Endothelial cell of umbilical vein (primary cell): Measurements from ENCODE around the gene ATP13A5.

Experiments used
- EZH2 ChIP-seq: IDR thresholded peaks from 2 replicates; pipeline ENCODE4 v1.6.1; 2012; ENCODE audit warnings: borderline replicate concordance, low read depth, mild to moderate bottlenecking, moderate library complexity, low read length, inconsistent platforms; ENCODE audit not compliant: severe bottlenecking
- JUN ChIP-seq: IDR thresholded peaks from 2 replicates; pipeline ENCODE4 v1.6.1; 2011; ENCODE audit warnings: borderline replicate concordance, low read depth; ENCODE audit not compliant: insufficient read length, insufficient read depth
- MYC ChIP-seq: IDR thresholded peaks from one replicate; pipeline ENCODE4 v1.6.1; 2011; ENCODE audit warnings: mild to moderate bottlenecking, low read depth, low read length
- POLR2A ChIP-seq: IDR thresholded peaks from 2 replicates; pipeline ENCODE4 v1.6.1; 2012; ENCODE audit warnings: low read depth, mild to moderate bottlenecking, control low read depth, low read length
- POLR2AphosphoS5 ChIP-seq: IDR thresholded peaks from 2 replicates; pipeline ENCODE4 v1.6.1; 2012; ENCODE audit warnings: low read depth, mild to moderate bottlenecking, control low read depth, low read length, moderate library complexity; ENCODE audit not compliant: insufficient read depth
- TF ChIP-seq, protein P1 (sequence below), 2 donors: IDR thresholded peaks; 1 replicate in 1 of 2; 2 replicates in 1 of 2; pipeline ENCODE4 v1.5.1; 2011; ENCODE audit warnings: low read length in 2 of 2, mild to moderate bottlenecking in 2 of 2, moderate library complexity in 2 of 2, control low read depth in 1 of 2, inconsistent platforms in 1 of 2, low read depth in 1 of 2; ENCODE audit not compliant: insufficient read depth in 1 of 2; ENCODE audit errors: extremely low read depth in 1 of 2
- TF ChIP-seq, protein P2 (sequence below): IDR thresholded peaks from 2 replicates; pipeline ENCODE4 v1.6.1; 2011; ENCODE audit not compliant: insufficient read depth, insufficient read length

DNA sequence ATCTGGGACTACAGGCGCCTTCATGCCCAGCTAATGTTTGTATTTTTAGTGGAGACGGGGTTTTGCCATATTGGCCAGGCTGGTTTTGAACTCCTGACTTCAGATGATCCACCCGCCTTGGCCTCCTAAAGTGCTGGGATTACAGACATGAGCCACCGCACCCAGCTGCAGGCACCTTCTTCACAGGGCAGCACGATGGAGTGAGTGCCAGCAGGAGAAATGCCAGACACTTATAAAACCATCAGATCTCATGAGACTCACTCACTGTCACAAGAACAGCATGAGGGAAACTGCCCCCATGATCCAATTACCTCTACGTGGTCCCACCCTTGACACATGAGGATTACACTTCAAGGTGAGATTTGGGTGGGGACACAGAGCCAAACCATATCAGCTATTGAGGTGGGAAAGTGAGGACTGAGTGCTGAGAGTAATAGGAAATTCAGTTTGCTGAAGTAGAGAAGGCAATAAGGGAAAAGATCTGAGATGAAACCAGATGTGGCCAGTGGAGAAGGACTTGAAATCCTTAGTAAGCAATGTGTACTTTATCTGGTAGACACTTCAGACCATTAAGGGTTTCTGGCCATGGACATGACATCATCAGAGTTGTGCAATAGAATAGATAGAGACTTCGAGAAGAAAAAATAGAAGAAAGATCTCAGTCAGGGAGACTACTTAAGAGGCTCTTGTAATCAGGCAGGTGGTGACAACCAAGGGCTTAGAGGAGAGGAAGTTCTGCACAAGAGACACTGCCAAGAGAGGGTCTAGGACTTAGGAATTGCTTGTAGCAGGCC is 18.1 kb upstream of the ATP13A5 start:
- TF ChIP-seq, protein P1, sequence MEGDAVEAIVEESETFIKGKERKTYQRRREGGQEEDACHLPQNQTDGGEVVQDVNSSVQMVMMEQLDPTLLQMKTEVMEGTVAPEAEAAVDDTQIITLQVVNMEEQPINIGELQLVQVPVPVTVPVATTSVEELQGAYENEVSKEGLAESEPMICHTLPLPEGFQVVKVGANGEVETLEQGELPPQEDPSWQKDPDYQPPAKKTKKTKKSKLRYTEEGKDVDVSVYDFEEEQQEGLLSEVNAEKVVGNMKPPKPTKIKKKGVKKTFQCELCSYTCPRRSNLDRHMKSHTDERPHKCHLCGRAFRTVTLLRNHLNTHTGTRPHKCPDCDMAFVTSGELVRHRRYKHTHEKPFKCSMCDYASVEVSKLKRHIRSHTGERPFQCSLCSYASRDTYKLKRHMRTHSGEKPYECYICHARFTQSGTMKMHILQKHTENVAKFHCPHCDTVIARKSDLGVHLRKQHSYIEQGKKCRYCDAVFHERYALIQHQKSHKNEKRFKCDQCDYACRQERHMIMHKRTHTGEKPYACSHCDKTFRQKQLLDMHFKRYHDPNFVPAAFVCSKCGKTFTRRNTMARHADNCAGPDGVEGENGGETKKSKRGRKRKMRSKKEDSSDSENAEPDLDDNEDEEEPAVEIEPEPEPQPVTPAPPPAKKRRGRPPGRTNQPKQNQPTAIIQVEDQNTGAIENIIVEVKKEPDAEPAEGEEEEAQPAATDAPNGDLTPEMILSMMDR (IDR thresholded peaks at IDR 0.05; ENCODE audit: extremely low read depth in 1 of 2, insufficient read depth in 1 of 2, low read depth in 1 of 2, low read length in 2 of 2), result no peak
- TF ChIP-seq, protein P2, sequence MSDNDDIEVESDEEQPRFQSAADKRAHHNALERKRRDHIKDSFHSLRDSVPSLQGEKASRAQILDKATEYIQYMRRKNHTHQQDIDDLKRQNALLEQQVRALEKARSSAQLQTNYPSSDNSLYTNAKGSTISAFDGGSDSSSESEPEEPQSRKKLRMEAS, result no peak
- TF ChIP-seq POLR2AphosphoS5 (no peak), JUN (no peak), POLR2A (no peak), EZH2 (no peak), MYC (no peak)
